HG02642 (cell line): ENCODE results near the gene BATF.

Experiments used
- ATAC-seq: cut with Tn5 transposase; IDR thresholded peaks from one replicate; pipeline ENCODE4 v1.9.1; 2021; ENCODE audit warnings: mild to moderate bottlenecking; ENCODE audit not compliant: unreplicated experiment, poor library complexity

The BATF gene

GRCh38 chr14:75499084-75499875 is 23.0 kb upstream of the BATF start:
- ATAC-seq: peak; percentile 64

- ATAC-seq: no peak
These were observed 21.2 kb upstream of the BATF start for GRCh38 chr14:75501080-75501479.

- ATAC-seq: no peak
These were observed 17.9 kb upstream of the BATF start for GRCh38 chr14:75504411-75504810.

- no peak for ATAC-seq
These were observed 15.3 kb upstream of the BATF start for GRCh38 chr14:75506930-75507329.

GRCh38 chr14:75510547-75510946 is 11.7 kb upstream of the BATF start:
- no peak for ATAC-seq

GRCh38 chr14:75511201-75511600 is 11.1 kb upstream of the BATF start:
- ATAC-seq: no peak

- ATAC-seq: peak; percentile 52
These were observed 8.2 kb upstream of the BATF start for GRCh38 chr14:75513911-75514672.

- peak; percentile 56 for ATAC-seq
These were observed 7.3 kb upstream of the BATF start for GRCh38 chr14:75514673-75515628.

GRCh38 chr14:75515629-75515996 is 6.7 kb upstream of the BATF start:
- peak; percentile 45 for ATAC-seq

GRCh38 chr14:75518625-75519024 is 3.6 kb upstream of the BATF start:
- no peak for ATAC-seq

GRCh38 chr14:75519394-75519793 is 2.9 kb upstream of the BATF start:
- no peak for ATAC-seq

- ATAC-seq: no peak
These were observed 2.2 kb upstream of the BATF start for GRCh38 chr14:75519826-75520728.

GRCh38 chr14:75520852-75521251 is 1.4 kb upstream of the BATF start:
- ATAC-seq: no peak

GRCh38 chr14:75521415-75522199 is 662 bp upstream of the BATF start:
- ATAC-seq: no peak

GRCh38 chr14:75522983-75523318 is 682 bp downstream of the BATF start:
- no peak for ATAC-seq

GRCh38 chr14:75523771-75524171 is 1.5 kb downstream of the BATF start:
- ATAC-seq: no peak

GRCh38 chr14:75525969-75526368 is 3.7 kb downstream of the BATF start:
- ATAC-seq: no peak

GRCh38 chr14:75527449-75528163 is 5.3 kb downstream of the BATF start:
- no peak for ATAC-seq
